WERI-Rb-1 (cell line): ENCODE measurements around the gene NPFFR1.

Source experiments
- DNase-seq: peaks from one replicate; pipeline ENCODE4 v3.0.0-alpha.2; 2020
- H3K27ac ChIP-seq: fragments of 250-450 bp; sonication (Bioruptor Pico); 2 replicates; pipeline ENCODE4 v1.5.1; 2020; ENCODE audit warnings: mild to moderate bottlenecking, moderate library complexity
- H3K27me3 ChIP-seq: fragments of 250-450 bp; sonication (Bioruptor Pico); 2 replicates; pipeline ENCODE4 v1.5.1; 2021; ENCODE audit warnings: mild to moderate bottlenecking, low read depth, moderate library complexity; ENCODE audit not compliant: insufficient read depth, severe bottlenecking
- H3K36me3 ChIP-seq: fragments of 250-450 bp; sonication (Bioruptor Pico); 2 replicates; pipeline ENCODE4 v1.5.1; 2020; ENCODE audit warnings: mild to moderate bottlenecking, moderate library complexity
- H3K4me3 ChIP-seq: 2 replicates; pipeline ENCODE4 v1.5.1; 2011; ENCODE audit warnings: low read depth, mild to moderate bottlenecking, control low read depth, low read length
- H3K9me3 ChIP-seq: fragments of 250-450 bp; sonication (Bioruptor Pico); 2 replicates; pipeline ENCODE4 v1.5.1; 2021; ENCODE audit warnings: mild to moderate bottlenecking, moderate library complexity; ENCODE audit not compliant: severe bottlenecking
- CTCF ChIP-seq: IDR thresholded peaks from 2 replicates; pipeline ENCODE4 v1.5.1; 2011; ENCODE audit warnings: low read depth, mild to moderate bottlenecking, control low read depth, inconsistent platforms, low read length

NPFFR1 gene

GRCh38 chr10:70221030-70221429, 62.8 kb downstream of the NPFFR1 start:
- Histone ChIP-seq H3K27me3 (no peaks in the 10 kb centered on the region), H3K4me3 (no peak overlapping the region), H3K36me3 (peaks cover 77% of the 10 kb centered on the region), H3K27ac (no peak overlapping the region), H3K9me3 (no peaks in the 10 kb centered on the region)
- no peak for DNase-seq
- no peak for TF ChIP-seq CTCF

- H3K27ac ChIP-seq = no peak overlapping the region
- TF ChIP-seq CTCF = no peak
- DNase-seq = no peak
- no peaks in the 10 kb centered on the region for H3K27me3 ChIP-seq
- no peaks in the 10 kb centered on the region for H3K9me3 ChIP-seq
- no peak overlapping the region for H3K4me3 ChIP-seq
- H3K36me3 ChIP-seq = peaks cover 97% of the 10 kb centered on the region
Observed at GRCh38 chr10:70212879-70213278, 70.9 kb downstream of the NPFFR1 start.

GRCh38 chr10:70212277-70212676, 71.5 kb downstream of the NPFFR1 start:
- peaks cover 97% of the 10 kb centered on the region for H3K36me3 ChIP-seq

GRCh38 chr10:70206762-70207161, 77.0 kb downstream of the NPFFR1 start:
- Histone ChIP-seq H3K27ac (no peak overlapping the region), H3K27me3 (no peaks in the 10 kb centered on the region), H3K36me3 (peaks cover 94% of the 10 kb centered on the region), H3K9me3 (no peaks in the 10 kb centered on the region), H3K4me3 (no peak overlapping the region)
- no peak for TF ChIP-seq CTCF
- DNase-seq = no peak

More at GRCh38 chr10:70212277-70212676, 71.5 kb downstream of the NPFFR1 start:
- Histone ChIP-seq H3K27ac (no peak overlapping the region), H3K4me3 (no peak overlapping the region), H3K9me3 (no peaks in the 10 kb centered on the region), H3K27me3 (no peaks in the 10 kb centered on the region)
- no peak for DNase-seq
- TF ChIP-seq CTCF = no peak

- no peak for TF ChIP-seq CTCF
- H3K27ac ChIP-seq = no peak overlapping the region
- H3K36me3 ChIP-seq = peaks cover 74% of the 10 kb centered on the region
- no peak overlapping the region for H3K4me3 ChIP-seq
- H3K27me3 ChIP-seq = no peaks in the 10 kb centered on the region
- DNase-seq = no peak
- H3K9me3 ChIP-seq = no peaks in the 10 kb centered on the region
Observed at GRCh38 chr10:70201105-70201504, 82.7 kb downstream of the NPFFR1 start.

- Histone ChIP-seq H3K36me3 (peaks cover 56% of the 10 kb centered on the region), H3K9me3 (no peaks in the 10 kb centered on the region)
Observed at GRCh38 chr10:70198696-70199466, 84.9 kb downstream of the NPFFR1 start.

More at GRCh38 chr10:70198696-70199466, 84.9 kb downstream of the NPFFR1 start:
- H3K27me3 ChIP-seq = no peaks in the 10 kb centered on the region
- no peak overlapping the region for H3K4me3 ChIP-seq
- H3K27ac ChIP-seq = no peak overlapping the region
- TF ChIP-seq CTCF = no peak
- no peak for DNase-seq
